ENCODE measurements around the gene SDR42E1.

Gene SDR42E1, protein sequence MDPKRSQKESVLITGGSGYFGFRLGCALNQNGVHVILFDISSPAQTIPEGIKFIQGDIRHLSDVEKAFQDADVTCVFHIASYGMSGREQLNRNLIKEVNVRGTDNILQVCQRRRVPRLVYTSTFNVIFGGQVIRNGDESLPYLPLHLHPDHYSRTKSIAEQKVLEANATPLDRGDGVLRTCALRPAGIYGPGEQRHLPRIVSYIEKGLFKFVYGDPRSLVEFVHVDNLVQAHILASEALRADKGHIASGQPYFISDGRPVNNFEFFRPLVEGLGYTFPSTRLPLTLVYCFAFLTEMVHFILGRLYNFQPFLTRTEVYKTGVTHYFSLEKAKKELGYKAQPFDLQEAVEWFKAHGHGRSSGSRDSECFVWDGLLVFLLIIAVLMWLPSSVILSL

DNA sequence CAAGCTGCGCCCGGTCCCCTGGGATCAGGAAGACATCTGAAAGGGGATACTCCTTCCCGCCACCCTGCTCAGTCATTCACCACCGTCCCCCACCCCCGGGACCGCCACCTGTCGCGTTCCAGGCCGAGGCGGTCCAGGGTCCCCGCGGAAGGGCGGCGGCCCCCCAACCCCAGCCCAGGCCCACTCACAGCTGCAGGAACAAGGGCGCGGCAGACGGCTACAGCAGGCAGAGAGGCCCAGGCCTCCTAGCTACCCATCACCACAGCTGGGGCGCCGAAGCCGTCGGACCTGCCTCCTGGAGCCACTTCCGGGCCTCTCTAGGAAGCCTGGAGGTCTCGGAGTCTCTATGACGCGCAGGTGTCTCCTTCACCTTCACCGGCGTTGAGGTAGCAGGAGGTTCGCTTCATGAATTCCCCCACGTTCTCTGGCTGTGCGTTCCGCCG lies at the start of gene SDR42E1:
Gene SDR42E1 (minus strand): TSS at position 272 of the 443 bp plus-strand sequence. CDS start 10,612 bp downstream, outside the sequence.
- no peaks in the 10 kb centered on the region for H3K36me3 ChIP-seq (ENCODE audit: insufficient read depth, low read length)
- no peak within 1 kb of the TSS for H3K9ac ChIP-seq (ENCODE audit: low read depth, low read length)
- peaks cover 8% of the 10 kb centered on the region for H3K9me3 ChIP-seq (ENCODE audit: control insufficient read depth, insufficient read depth, low read length)
- H3K4me1 ChIP-seq (ENCODE audit: insufficient read depth, low read length): no peaks in the 10 kb centered on the region

DNA sequence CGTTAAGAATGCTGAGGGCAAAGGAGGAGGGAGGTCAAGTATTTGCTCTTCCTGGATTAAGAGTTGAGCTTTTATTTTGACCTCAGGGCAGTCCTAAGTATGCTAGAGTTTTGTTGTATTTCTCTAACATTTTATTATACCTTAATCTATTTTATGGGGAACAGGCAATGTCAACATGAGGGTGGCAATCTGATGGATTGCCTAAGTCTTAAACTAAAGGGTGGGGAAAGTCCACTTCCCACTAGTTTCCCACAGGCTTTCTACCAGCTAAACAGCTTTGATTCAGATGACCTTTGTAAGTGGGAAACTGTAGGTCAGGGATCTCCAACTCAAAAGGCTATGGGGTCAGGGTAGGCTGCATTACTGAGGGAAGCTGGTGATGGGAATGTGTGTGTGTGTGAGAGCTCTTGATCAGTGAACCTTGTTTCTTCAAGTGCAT lies 48.7 kb upstream of the SDR42E1 start:
- Histone ChIP-seq H3K4me1 (ENCODE audit: insufficient read depth, low read length) (no peaks in the 10 kb centered on the region), H3K36me3 (ENCODE audit: insufficient read depth, low read length) (no peaks in the 10 kb centered on the region), H3K9me3 (ENCODE audit: control insufficient read depth, insufficient read depth, low read length) (no peaks in the 10 kb centered on the region), H3K9ac (ENCODE audit: low read depth, low read length) (no peak overlapping the region)

- no peaks in the 10 kb centered on the region for H3K9me3 ChIP-seq (ENCODE audit: control insufficient read depth, insufficient read depth, low read length)
- no peak overlapping the region for H3K9ac ChIP-seq (ENCODE audit: low read depth, low read length)
- no peaks in the 10 kb centered on the region for H3K36me3 ChIP-seq (ENCODE audit: insufficient read depth, low read length)
- no peaks in the 10 kb centered on the region for H3K4me1 ChIP-seq (ENCODE audit: insufficient read depth, low read length)
Observed at GRCh38 chr16:82059161-82059982, 48.1 kb upstream of the SDR42E1 start.

DNA sequence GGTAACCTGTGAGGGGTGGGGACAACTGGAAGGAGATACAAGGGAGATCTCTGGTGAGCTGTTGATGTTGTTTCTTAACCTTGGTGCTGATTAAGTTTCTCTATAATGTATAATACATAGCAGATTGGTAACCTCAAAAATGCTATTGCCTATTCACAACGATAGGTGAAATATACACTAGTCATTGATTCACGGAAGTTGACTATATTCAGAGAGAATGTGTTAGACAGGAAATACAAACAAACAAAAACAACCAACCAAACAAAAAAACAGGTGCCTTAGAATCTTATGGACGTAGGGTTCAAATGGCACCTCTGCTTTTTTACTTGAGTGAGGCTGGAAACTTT lies 45.3 kb upstream of the SDR42E1 start:
- Histone ChIP-seq H3K9me3 (ENCODE audit: control insufficient read depth, insufficient read depth, low read length) (no peaks in the 10 kb centered on the region), H3K9ac (ENCODE audit: low read depth, low read length) (no peak overlapping the region), H3K4me1 (ENCODE audit: insufficient read depth, low read length) (no peaks in the 10 kb centered on the region), H3K36me3 (ENCODE audit: insufficient read depth, low read length) (no peaks in the 10 kb centered on the region)

- no peaks in the 10 kb centered on the region for H3K9me3 ChIP-seq (ENCODE audit: control insufficient read depth, insufficient read depth, low read length)
- no peaks in the 10 kb centered on the region for H3K4me1 ChIP-seq (ENCODE audit: insufficient read depth, low read length)
Observed at GRCh38 chr16:82055728-82056549, 44.7 kb upstream of the SDR42E1 start.

GRCh38 chr16:82055117-82055516 lies 43.8 kb upstream of the SDR42E1 start:
- no peaks in the 10 kb centered on the region for H3K36me3 ChIP-seq (ENCODE audit: insufficient read depth, low read length)
- no peaks in the 10 kb centered on the region for H3K9me3 ChIP-seq (ENCODE audit: control insufficient read depth, insufficient read depth, low read length)
- no peak overlapping the region for H3K9ac ChIP-seq (ENCODE audit: low read depth, low read length)
- H3K4me1 ChIP-seq (ENCODE audit: insufficient read depth, low read length): no peaks in the 10 kb centered on the region

More at GRCh38 chr16:82055728-82056549, 44.7 kb upstream of the SDR42E1 start:
- Histone ChIP-seq H3K9ac (ENCODE audit: low read depth, low read length) (no peak overlapping the region), H3K36me3 (ENCODE audit: insufficient read depth, low read length) (no peaks in the 10 kb centered on the region)

DNA sequence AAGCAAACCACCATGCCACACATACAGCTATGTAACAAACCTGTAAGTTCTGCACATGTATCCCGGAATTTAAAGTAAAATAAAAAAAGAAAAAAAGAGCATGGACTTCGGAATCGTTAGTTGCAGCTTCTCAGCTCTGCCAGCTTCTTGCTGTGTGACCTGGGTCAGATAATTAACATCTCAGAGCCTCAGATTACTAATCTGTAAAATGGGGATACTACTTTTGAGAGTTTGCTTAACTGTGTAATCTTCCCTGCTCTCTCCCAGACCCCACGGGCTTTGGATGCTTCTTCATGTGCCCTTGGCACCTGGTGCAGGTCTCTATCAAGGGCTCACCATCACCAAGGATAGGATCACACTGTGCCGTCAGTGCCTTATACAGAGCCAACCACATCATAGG lies 40.4 kb upstream of the SDR42E1 start:
- H3K9ac ChIP-seq (ENCODE audit: low read depth, low read length): no peak overlapping the region
- H3K36me3 ChIP-seq (ENCODE audit: insufficient read depth, low read length): no peaks in the 10 kb centered on the region
- no peaks in the 10 kb centered on the region for H3K9me3 ChIP-seq (ENCODE audit: control insufficient read depth, insufficient read depth, low read length)
- no peaks in the 10 kb centered on the region for H3K4me1 ChIP-seq (ENCODE audit: insufficient read depth, low read length)

- no peaks in the 10 kb centered on the region for H3K9me3 ChIP-seq (ENCODE audit: control insufficient read depth, insufficient read depth, low read length)
- H3K9ac ChIP-seq (ENCODE audit: low read depth, low read length): no peak overlapping the region
- no peaks in the 10 kb centered on the region for H3K36me3 ChIP-seq (ENCODE audit: insufficient read depth, low read length)
- H3K4me1 ChIP-seq (ENCODE audit: insufficient read depth, low read length): no peaks in the 10 kb centered on the region
Observed at GRCh38 chr16:82050909-82051357, 39.7 kb upstream of the SDR42E1 start.

- Histone ChIP-seq H3K9ac (ENCODE audit: low read depth, low read length) (no peak overlapping the region), H3K9me3 (ENCODE audit: control insufficient read depth, insufficient read depth, low read length) (no peaks in the 10 kb centered on the region), H3K4me1 (ENCODE audit: insufficient read depth, low read length) (no peaks in the 10 kb centered on the region), H3K36me3 (ENCODE audit: insufficient read depth, low read length) (no peaks in the 10 kb centered on the region)
Observed at GRCh38 chr16:82050506-82050905, 39.2 kb upstream of the SDR42E1 start.

GRCh38 chr16:82049484-82049883 lies 38.2 kb upstream of the SDR42E1 start:
- Histone ChIP-seq H3K9me3 (ENCODE audit: control insufficient read depth, insufficient read depth, low read length) (no peaks in the 10 kb centered on the region), H3K4me1 (ENCODE audit: insufficient read depth, low read length) (no peaks in the 10 kb centered on the region), H3K9ac (ENCODE audit: low read depth, low read length) (no peak overlapping the region), H3K36me3 (ENCODE audit: insufficient read depth, low read length) (no peaks in the 10 kb centered on the region)

- no peak overlapping the region for H3K9ac ChIP-seq (ENCODE audit: low read depth, low read length)
- no peaks in the 10 kb centered on the region for H3K4me1 ChIP-seq (ENCODE audit: insufficient read depth, low read length)
- no peaks in the 10 kb centered on the region for H3K36me3 ChIP-seq (ENCODE audit: insufficient read depth, low read length)
- no peaks in the 10 kb centered on the region for H3K9me3 ChIP-seq (ENCODE audit: control insufficient read depth, insufficient read depth, low read length)
Observed at GRCh38 chr16:82047787-82048186, 36.5 kb upstream of the SDR42E1 start.

GRCh38 chr16:82047374-82047773 lies 36.1 kb upstream of the SDR42E1 start:
- Histone ChIP-seq H3K9me3 (ENCODE audit: control insufficient read depth, insufficient read depth, low read length) (no peaks in the 10 kb centered on the region), H3K4me1 (ENCODE audit: insufficient read depth, low read length) (no peaks in the 10 kb centered on the region), H3K36me3 (ENCODE audit: insufficient read depth, low read length) (no peaks in the 10 kb centered on the region), H3K9ac (ENCODE audit: low read depth, low read length) (no peak overlapping the region)

DNA sequence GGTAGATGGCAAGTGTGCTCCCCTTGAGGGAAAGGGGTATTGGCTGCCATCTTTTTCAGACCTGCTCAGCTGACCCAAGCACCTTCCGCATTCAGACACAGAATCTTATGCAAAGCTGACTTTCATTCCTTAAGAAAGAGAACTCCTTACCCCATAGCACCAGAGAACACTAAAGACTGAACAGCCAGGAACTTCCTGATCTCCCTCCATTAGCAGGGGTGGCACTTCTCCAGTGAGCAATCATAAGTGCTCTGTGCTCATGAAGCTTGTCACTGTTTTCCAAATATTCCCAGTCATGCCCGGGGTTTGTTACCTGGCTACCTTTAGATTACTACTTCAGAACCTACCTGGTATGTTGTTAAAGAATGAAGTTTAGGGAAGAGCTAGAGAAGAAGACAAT lies 35.7 kb upstream of the SDR42E1 start:
- Histone ChIP-seq H3K4me1 (ENCODE audit: insufficient read depth, low read length) (no peaks in the 10 kb centered on the region), H3K9me3 (ENCODE audit: control insufficient read depth, insufficient read depth, low read length) (no peaks in the 10 kb centered on the region), H3K36me3 (ENCODE audit: insufficient read depth, low read length) (no peaks in the 10 kb centered on the region), H3K9ac (ENCODE audit: low read depth, low read length) (no peak overlapping the region)

GRCh38 chr16:82046541-82046940 lies 35.3 kb upstream of the SDR42E1 start:
- no peaks in the 10 kb centered on the region for H3K4me1 ChIP-seq (ENCODE audit: insufficient read depth, low read length)
- no peak overlapping the region for H3K9ac ChIP-seq (ENCODE audit: low read depth, low read length)

More at GRCh38 chr16:82046541-82046940, 35.3 kb upstream of the SDR42E1 start:
- Histone ChIP-seq H3K36me3 (ENCODE audit: insufficient read depth, low read length) (no peaks in the 10 kb centered on the region), H3K9me3 (ENCODE audit: control insufficient read depth, insufficient read depth, low read length) (no peaks in the 10 kb centered on the region)

All from ES-I3 (cell line).